GM21367 (cell line): ENCODE measurements around the gene CLPSL1.

Experiments
- ATAC-seq: cut with Tn5 transposase; IDR thresholded peaks from one replicate; pipeline ENCODE4 v1.9.1; 2021; ENCODE audit not compliant: unreplicated experiment

Gene CLPSL1

DNA sequence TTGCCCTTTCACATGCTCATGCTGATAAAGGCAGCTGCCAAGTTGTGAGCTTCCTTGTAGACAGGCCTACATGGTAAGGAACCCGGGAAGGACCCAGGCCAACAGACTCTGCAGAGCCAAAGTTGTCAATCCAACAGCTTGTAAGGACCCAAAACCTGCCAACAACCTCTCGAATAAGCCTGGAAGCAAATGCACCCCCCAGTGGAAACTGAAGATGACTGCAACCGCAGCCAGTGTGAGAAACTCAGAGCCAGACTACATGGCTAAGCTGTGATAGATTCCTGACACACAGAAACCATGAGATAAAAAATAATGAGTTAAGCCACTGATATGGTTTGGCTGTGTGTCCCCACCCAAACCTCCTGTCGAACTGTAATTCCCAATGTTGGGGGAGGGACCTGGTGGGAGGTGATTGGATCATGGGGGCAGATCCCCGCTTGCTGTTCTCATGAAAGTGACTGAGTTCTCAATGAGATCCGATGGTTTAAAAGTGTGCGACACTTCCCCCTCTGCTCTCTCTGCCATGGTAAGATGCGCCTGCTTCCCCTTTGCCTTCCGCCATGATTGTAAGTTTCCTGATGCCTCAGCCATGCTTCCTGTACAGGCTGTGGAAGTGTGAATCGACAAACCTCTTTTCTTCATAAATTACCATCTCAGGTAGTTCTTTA, 23.2 kb upstream of the CLPSL1 start:
- ATAC-seq, result no peak

DNA sequence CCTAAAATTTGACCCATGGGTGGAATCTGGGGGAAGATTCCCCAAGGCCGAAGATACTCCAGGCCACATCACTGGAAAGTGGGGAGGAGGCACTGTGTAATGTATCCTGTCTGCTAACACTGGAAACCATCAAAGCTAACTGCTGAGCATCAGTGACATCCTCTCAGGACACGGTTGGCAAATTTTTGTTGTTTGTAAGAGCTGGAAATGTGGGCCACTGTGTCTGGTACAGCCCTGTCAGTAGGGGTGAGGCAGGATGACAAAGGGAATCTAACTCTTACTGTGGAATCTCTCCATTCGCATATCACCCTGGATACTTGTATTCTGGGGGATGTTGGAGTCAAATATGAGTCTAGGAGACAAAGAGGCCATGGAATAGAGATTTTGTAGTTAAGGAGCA, 21.4 kb upstream of the CLPSL1 start:
- no peak for ATAC-seq

DNA sequence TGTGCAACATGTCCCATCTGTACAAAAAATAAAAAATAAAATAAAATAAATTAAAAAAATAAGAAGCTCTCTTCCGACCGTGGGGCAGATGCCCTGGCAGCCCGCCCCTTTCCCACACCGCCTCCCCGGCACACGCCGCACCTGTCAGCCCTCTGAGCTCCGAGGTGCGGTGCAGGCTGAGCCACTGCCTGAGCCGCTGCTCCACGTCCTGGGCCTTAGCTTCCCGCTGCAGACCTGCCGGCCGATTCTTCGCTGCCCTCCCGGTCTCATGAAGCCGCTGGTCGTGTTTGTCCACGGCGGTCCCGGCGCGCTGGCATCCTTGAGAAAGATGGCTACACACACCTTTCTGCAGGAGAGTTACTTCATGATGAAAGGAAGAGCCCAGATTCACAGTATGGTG, 15.1 kb upstream of the CLPSL1 start:
- no peak for ATAC-seq

- no peak for ATAC-seq
These were observed 11.6 kb upstream of the CLPSL1 start for GRCh38 chr6:35769211-35769610.

DNA sequence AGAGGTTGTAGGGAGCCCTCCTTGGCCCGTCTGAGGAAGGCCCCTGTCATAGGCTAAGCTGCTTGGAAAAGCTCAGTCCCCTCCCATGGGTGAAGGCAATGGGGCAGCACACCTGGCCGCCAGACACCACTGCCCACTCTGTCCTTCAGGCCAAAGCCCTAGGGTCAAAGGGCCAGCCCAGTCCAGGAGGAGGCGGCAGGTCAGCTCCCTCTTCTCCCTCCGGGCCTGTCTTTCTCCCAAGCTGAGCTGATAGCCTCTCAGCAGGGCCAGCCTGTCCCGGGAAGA, 9.5 kb upstream of the CLPSL1 start:
- ATAC-seq, result no peak

GRCh38 chr6:35774116-35774794, 6.6 kb upstream of the CLPSL1 start:
- ATAC-seq, result no peak

GRCh38 chr6:35775031-35775430, 5.8 kb upstream of the CLPSL1 start:
- no peak for ATAC-seq

- no peak for ATAC-seq
These were observed 4.2 kb upstream of the CLPSL1 start, which contains the start of gene CLPSL2 for GRCh38 chr6:35776364-35777215. TSS of gene CLPSL2 (plus strand) at chr6:35776598. CDS start at chr6:35776619, 21 bp downstream.

GRCh38 chr6:35777356-35778102, 3.3 kb upstream of the CLPSL1 start:
- ATAC-seq, result no peak

- no peak for ATAC-seq
These were observed 2.4 kb upstream of the CLPSL1 start for GRCh38 chr6:35778437-35778836.

GRCh38 chr6:35781290-35781689, 471 bp downstream of the CLPSL1 start:
- ATAC-seq, result no peak

GRCh38 chr6:35782424-35782823, 1.6 kb downstream of the CLPSL1 start:
- no peak for ATAC-seq

- no peak for ATAC-seq
These were observed 3.4 kb downstream of the CLPSL1 start for GRCh38 chr6:35784200-35784599.

DNA sequence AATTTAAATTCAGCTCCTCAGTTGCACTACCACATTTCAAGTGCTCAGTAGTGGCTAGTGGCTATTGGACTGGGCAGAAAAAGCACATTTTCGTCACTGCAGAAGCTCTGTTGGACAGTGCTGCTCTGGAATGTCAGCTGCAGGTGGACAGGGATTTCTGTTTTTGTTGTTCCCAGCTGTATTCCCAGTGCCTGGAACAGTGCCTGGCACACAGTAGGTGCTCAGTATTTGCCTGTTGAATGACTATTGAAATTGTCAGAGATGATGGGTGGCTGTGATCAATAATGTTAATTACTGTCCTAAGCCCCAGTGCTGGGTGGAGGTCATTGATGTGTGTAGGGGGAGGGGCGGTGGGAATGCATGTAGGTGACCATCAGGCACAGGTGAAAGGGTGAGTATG, 5.5 kb downstream of the CLPSL1 start:
- ATAC-seq, result no peak

DNA sequence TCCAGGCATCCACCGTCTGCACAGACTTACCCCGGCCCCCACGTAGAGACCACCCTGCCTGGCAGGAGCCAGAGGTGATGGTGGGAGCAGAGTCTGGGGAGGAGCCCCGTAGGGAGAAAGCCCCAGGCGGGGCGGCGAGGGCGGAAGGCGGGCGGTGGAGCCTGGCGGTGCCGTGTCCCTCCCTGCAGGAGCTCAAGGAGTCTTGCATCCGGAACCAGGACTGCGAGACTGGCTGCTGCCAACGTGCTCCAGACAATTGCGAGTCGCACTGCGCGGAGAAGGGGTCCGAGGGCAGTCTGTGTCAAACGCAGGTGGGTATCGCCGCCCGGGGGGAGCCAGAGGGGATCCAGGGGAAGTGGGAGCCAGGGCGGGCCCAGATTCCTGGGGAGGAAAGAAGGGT, 6.0 kb downstream of the CLPSL1 start:
- ATAC-seq, result no peak

DNA sequence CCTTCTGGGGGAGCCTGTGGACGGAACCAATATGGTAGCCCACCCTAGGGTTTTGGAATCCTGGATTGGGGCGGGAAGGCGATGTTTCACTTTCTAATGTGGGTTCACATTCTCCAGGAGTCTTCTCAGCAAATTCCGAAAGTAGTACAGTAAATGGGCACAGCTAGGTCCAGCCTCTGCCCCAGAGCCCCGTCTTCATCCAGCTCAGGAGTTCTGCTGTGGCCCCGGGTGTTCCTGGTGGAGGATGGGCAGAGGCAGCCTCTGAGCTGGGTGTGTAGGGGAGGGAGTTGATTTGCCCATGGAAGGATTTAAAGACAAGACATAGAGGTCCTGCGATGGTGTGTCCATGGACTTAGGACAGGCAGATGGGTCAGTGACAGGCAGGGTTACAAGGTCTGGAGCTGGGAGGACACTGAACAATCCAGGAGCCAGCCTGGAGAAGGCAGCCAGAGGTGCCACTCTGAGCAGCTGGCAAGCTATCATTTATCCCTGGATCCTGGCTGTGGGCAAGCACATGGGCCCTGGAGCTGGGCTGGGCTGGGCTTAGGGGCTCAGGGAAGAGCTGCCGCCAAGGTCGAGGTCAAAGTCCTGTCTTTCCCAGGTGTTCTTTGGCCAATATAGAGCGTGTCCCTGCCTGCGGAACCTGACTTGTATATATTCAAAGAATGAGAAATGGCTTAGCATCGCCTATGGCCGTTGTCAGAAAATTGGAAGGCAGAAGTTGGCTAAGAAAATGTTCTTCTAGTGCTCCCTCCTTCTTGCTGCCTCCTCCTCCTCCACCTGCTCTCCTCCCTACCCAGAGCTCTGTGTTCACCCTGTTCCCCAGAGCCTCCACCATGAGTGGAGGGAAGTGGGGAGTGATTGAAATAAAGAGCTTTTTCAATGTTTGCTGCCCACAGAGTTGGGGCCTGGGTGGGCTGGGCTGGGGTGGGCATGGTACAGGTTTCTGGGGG, 6.7 kb downstream of the CLPSL1 start:
- no peak for ATAC-seq

GRCh38 chr6:35788423-35788982, 7.7 kb downstream of the CLPSL1 start:
- ATAC-seq, result no peak

DNA sequence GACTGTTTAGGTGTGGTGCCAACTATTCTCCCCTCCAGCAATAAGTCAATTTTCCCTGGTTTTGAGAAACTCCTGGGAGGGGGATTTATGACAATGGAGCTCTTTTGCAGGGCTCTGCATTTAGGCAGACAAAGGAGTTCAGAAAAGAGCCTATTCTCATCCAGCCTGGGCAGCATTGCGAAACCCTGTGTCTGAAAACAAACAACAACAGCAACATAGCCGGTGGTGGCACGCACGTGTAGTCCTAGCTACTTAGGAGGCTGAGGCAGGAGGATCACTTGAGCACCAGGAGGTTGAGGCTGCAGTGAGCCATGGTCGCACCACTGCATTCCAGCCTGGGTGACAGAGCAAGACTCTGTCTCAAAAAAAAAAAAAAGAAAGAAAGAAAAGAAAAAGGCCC, 9.9 kb downstream of the CLPSL1 start:
- ATAC-seq, result no peak

DNA sequence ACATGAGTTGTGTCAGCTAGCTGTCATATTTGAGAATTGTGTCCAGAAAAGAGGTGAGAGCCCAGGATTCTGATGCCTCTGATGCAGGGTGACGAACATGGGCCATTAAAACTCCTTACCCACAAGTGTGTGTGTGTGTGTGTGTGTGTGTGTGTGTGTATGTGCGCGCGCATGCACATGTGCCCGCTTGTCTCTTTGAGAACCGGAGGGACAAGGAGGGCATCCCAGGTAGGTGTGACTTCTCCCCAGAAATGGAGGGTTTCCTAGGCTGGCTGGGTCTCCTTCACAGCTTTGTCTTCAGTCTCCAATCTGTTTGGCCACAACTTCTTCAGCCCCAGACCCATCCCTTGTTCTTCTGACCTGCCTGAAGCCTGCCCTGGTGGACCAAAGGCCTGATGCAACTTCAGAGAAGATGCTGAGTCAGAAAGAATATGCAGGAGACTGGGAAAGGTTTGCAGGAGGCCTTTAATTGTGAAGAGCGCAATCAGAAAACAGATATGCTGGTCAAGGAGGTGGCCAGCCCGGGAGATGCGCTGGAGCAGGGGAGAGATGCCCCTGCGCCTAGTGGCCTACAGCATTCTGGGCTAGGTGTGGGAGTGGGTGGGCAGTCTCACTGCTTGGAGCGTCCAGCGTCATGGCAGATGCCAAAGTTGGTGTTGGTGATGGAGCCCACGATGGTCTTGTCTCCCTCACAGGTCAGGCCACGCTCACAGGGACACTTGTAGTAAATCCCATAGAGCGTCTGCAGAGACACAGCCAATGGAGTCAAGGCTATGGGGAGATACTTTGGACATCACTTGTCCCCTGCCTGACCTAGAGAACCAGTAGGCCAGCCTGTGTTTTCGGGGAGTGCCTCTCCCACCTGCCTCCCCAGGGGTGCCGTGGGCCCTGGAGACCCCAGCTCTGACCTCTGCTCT, 14.0 kb downstream of the CLPSL1 start:
- ATAC-seq, result no peak
